ENCODE measurements around the gene ACOT8.
"Not testable (repeated sequence)": the region's sequence is repeated elsewhere in the genome, so short reads cannot be mapped to it uniquely, and the experiment has no call there.

ACOT8 gene

GRCh38 chr20:45857114-45857881 is at the start of gene ACOT8, which contains the start of gene ZSWIM3:
TSS of gene ACOT8 (minus strand) at chr20:45857392. CDS start at chr20:45857315, 77 bp downstream.
TSS of gene ZSWIM3 (plus strand) at chr20:45857614. CDS start at chr20:45857826, 212 bp downstream.
- DNase-seq (ENCODE audit: low spot score): peak; percentile 99

DNA sequence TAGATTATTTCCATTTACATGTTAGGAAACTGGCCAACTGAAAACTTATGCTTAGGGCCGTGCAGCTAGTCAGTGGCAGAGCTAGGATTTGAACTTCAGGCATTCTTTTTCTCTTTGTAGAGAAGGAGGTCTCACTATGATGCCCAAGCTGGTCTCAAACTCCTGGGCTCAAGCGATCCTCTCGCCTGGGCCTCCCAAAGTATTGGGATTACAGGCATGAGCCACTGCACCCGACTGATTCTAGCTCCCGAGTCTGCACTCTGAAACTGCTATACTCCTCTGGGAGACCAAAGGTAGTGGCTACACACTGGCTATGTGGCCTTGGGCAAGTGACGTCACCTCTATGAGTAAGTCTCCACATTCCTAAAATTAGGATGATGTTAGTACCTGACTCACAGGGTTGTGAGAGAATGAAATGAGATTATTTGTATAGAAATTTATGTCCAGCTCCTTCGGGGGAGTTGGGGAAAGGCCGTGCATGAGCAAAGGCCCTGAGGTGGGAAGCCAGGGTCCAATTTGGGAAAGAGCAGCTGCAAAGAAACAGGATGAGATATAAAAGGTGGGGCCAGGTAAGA is 48.4 kb upstream of the ACOT8 start:
- DNase-seq (ENCODE audit: low spot score): no peak

GRCh38 chr20:45904583-45905504 is 47.7 kb upstream of the ACOT8 start:
- no peak for DNase-seq (ENCODE audit: low spot score)

DNA sequence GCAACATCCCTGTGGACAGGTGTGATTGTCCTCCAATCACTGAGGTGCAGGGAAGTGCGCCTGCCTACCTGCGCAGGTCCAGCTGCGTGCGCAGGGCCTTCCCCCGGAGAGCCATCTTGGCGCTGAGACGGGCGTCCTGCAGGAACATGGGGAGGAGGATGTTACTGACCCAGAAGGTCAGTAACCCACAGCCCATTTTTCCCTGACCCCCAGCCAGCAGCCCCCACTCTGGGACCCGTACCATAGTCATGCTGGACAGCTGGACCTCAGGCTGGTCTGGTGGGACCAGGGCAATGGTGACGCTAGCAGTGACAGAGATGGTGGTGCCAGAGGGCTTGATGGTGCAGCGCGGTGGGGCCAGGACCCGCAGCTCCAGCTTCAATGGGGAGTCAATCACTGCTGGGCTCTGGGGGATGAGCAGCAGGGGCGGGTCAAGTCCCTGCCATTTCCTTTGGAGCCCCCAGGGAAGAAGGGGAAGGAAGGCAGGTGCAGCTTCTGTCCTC is 45.1 kb upstream of the ACOT8 start:
- no peak for DNase-seq (ENCODE audit: low spot score)

DNA sequence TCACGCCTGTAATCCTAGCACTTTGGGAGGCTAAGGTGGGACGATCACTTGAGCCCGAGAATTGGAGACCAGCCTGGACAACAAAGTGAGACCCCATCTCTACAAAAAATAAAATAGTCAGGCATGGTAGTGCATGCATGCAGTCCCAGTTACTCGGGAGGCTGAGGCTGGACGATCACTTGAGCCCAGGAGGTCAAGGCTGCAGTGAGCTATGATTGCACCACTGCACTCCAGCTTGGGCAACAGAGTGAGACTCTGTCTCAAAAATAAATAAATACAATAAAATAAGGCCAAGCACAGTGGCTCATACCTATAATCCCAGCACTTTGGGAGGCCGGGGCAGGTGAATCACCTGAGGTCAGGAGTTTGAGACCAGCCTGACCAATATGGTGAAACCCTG is 44.1 kb upstream of the ACOT8 start:
- DNase-seq (ENCODE audit: low spot score): not testable (repeated sequence)

- no peak for DNase-seq (ENCODE audit: low spot score)
Measured at GRCh38 chr20:45899046-45899835, 42.0 kb upstream of the ACOT8 start.

DNA sequence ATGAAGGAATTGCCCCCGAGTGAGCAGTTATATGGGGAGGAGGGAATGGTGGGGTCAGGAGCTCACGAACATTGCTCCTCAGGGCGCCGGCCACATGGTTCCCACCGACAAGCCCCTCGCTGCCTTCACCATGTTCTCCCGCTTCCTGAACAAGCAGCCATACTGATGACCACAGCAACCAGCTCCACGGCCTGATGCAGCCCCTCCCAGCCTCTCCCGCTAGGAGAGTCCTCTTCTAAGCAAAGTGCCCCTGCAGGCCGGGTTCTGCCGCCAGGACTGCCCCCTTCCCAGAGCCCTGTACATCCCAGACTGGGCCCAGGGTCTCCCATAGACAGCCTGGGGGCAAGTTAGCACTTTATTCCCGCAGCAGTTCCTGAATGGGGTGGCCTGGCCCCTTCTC is 41.1 kb upstream of the ACOT8 start:
- DNase-seq (ENCODE audit: low spot score): no peak

- DNase-seq (ENCODE audit: low spot score): no peak
Measured at GRCh38 chr20:45897692-45898091, 40.5 kb upstream of the ACOT8 start.

DNA sequence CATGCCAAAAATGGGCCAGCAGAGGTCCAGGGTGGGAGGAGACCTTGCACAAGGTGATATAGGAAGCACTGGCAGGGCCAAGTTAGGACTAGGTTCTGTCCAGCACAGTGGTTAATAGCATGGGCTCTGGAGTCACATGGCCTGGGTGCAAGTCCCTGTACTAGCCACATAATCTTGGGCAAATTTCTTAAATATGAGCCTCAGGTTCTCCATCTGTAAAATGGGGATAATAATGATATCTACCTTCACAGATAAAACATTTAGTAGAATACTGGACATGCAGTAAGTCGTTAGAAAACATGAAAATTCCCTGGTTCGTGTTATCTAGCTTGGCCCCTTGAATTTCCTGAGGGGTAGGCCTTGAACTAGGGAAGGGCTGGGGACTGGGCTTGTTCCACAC is 40.1 kb upstream of the ACOT8 start:
- DNase-seq (ENCODE audit: low spot score): no peak

DNA sequence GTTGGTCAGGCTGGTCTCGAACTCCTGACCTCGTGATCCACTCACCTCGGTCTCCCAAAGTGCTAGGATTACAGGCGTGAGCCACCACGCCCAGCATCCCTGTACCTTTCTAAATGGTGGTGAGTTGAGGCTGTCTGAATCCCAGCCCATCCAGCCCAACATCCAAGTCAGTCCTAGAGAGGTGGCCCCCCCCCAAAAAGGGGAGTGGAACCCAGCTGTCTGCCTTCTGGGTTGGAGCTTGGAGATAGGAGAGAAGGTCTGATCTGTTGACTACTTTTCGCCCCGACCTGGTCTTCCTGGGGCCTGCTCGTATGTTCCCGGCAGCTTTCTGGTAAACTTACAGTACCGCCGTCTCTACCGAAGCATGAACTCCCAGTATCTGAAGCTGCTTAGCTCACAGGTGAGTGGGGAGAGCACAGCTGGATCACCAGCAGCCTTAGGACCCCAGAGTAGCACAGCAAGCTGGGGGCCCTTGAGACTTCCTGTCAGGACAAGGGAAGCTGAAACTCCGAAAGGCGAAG is 39.5 kb upstream of the ACOT8 start:
- DNase-seq (ENCODE audit: low spot score): no peak

DNA sequence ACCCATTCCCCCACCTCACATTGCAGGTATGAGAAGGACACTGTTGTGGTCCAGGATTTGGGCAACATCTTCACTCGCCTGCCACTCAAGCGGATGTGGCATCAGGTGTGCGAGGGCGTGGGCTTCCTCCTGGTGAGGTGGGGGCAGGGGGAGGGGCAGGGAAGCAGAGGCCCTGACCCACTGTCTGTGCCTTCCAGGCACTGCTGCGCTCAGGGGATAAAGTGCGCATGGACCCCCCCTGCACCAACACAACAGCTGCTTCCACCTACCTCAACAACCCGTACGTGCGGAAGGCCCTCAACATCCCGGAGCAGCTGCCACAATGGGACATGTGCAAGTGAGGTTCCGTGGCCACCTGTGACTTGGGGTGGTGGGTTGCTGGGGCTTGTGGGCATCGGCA is 37.6 kb upstream of the ACOT8 start:
- DNase-seq (ENCODE audit: low spot score): no peak

GRCh38 chr20:45893831-45894230 is 36.6 kb upstream of the ACOT8 start:
- no peak for DNase-seq (ENCODE audit: low spot score)

DNA sequence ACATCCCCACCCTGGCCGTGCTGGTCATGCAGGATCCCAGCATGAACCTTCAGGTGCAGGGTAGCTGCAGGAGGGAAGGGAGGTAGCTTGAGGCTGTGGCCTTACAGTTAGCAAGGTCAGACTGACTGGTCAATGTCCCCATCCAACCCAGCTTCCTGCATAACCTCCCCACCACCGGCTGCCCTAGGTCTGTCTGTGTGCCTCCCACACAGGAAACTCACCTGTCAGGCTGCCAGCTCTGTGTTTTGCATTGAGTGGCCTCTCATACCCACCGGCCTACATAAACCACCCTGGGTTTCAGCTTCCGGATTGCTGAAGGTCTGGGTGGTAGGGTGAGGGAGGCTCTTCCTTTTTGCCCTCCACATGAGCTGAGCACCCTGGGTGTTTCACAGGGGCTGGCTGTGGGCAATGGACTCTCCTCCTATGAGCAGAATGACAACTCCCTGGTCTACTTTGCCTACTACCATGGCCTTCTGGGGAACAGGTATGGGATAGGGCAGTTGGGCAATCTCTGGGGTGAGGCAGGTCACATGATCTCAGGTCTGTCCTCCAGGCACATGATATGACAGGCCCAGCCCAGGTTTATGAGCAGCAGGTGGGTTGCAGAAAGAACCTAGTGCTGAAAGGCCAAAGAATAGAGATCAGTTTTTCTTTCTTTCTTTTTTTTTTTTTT is 35.8 kb upstream of the ACOT8 start:
- DNase-seq (ENCODE audit: low spot score): no peak

GRCh38 chr20:45892049-45892825 is 35.0 kb upstream of the ACOT8 start:
- no peak for DNase-seq (ENCODE audit: low spot score)

DNA sequence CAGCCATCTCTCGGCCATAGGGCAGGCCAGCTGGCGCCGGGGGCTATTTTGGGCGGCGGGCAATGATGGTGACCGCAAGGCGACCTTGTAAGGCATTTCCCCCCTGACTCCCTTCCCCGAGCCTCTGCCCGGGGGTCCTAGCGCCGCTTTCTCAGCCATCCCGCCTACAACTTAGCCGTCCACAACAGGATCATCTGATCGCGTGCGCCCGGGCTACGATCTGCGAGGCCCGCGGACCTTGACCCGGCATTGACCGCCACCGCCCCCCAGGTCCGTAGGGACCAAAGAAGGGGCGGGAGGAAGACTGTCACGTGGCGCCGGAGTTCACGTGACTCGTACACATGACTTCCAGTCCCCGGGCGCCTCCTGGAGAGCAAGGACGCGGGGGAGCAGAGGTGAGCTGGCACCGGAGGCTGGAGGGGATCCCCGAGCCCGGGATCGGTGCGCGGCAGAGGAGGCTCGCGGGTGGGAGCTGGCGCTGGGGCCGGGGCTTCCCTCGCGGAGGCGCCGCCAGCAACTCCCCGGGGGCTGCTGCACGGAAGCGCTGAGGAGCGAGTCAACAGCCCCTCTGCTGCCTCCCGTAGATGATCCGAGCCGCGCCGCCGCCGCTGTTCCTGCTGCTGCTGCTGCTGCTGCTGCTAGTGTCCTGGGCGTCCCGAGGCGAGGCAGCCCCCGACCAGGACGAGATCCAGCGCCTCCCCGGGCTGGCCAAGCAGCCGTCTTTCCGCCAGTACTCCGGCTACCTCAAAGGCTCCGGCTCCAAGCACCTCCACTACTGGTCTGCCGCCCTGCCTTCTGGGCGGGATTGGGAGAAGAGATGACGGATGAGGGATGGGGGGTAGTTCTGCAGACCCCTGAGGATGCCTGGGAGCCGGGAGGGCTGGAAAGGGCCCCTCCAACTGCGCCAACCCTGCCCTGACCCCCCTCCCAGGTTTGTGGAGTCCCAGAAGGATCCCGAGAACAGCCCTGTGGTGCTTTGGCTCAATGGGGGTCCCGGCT is 34.1 kb upstream of the ACOT8 start, which contains the start of the genes CTSA and NEURL2:
CTSA (plus strand) TSS at position 351 of the 999 bp plus-strand sequence; CDS start at position 585, 234 bp downstream.
NEURL2 (minus strand) TSS at position 224 of the 999 bp plus-strand sequence; CDS start at position 7, 217 bp downstream.
- peak; percentile 92 for DNase-seq (ENCODE audit: low spot score)

DNA sequence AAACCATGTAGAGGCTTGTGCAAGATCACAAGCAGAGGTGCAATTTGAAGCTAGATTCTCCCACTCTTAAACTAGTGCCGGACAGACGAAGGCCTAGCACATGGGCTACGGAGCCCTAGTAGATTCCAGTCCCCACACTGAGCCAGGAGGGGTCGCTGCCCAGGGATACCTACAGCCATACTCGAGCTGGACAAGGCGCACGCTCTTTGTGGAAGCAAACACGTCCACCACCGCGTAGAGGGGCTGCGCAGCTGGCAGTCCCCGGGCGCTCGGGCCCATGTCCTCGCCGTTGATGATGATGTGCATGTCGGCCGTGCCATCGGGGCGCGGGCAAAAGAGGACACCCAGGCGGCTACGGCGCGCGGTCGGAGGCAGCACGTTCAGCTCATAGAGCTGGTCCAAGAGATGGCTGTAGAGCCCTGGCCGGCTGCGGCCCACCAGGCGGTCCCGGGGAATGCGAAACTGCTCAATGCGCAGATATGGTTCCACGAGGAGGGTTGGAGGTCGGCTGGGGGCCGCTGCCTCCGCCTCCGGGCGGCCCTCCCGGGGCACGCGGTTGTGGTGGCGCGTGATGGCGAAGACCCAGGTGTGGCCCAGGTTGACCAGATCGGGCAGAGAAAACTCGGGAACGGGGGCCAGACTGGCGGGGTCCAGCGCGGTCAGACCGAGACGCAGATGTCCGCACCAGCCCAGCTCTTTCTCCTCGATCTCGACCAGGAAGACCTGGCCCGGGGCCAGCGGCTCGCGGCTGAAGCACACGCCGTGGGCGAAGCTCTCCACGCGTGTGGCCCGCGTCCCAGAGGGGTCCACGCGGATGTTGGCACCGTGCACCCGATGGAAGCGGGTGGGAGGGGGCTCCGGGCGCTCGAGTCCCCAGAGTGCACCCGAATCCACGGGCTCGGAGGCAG is 33.1 kb upstream of the ACOT8 start:
- DNase-seq (ENCODE audit: low spot score): peak; percentile 81

GRCh38 chr20:45888681-45889080 is 31.5 kb upstream of the ACOT8 start:
- DNase-seq (ENCODE audit: low spot score): no peak

Measured in Ammon's horn (tissue), 1 donor.